Transverse colon (tissue), 4 donors: ENCODE results near the gene C1orf167. TPM values are rescaled to one million over a fixed set of nuclear protein-coding genes. Genes with fewer than 3 reads are reported as not detected.
A peak's percentile ranks its signal among the peaks of the same experiment; 100 is the strongest.

Source experiments
- DNase-seq: peaks from one replicate; pipeline ENCODE4 v3.0.0-alpha.2; 2019
- H3K27ac ChIP-seq, 4 donors: fragments of 200-600 bp; sonication (generic); 2 replicates each; pipeline ENCODE4 v1.5.1; 2016 to 2018; ENCODE audit warnings: inconsistent platforms in 4 of 4
- H3K27me3 ChIP-seq: fragments of 200-600 bp; sonication (generic); 2 replicates; pipeline ENCODE4 v1.5.1; 2017; ENCODE audit warnings: inconsistent platforms
- H3K36me3 ChIP-seq, 4 donors: fragments of 200-600 bp; sonication (generic); 2 replicates each; pipeline ENCODE4 v1.5.1; 2017 to 2019; ENCODE audit warnings: inconsistent platforms in 4 of 4
- H3K4me1 ChIP-seq, 4 donors: fragments of 200-600 bp; sonication (generic); 2 replicates each; pipeline ENCODE4 v1.5.1; 2017 to 2020; ENCODE audit warnings: inconsistent platforms in 4 of 4
- H3K4me3 ChIP-seq, 4 donors: fragments of 200-600 bp; sonication (generic); 1 replicate in 1 of 4; 2 replicates in 3 of 4; pipeline versions ENCODE4 v1.5.1 to v1.6.1; 2017 to 2019; ENCODE audit warnings: inconsistent platforms in 4 of 4
- H3K9me3 ChIP-seq, 2 donors: fragments of 200-600 bp; sonication (generic); 2 replicates each; pipeline ENCODE4 v1.5.1; 2017 to 2019; ENCODE audit warnings: inconsistent platforms in 2 of 2
- EP300 ChIP-seq: sonication (generic); formaldehyde crosslinking; IDR thresholded peaks from one replicate; pipeline ENCODE4 v1.6.1; 2017; ENCODE audit warnings: antibody characterized with exemption, low read depth
- POLR2A ChIP-seq: fragments of 450-650 bp; IDR thresholded peaks from one replicate; pipeline ENCODE4 v1.6.1; 2016; ENCODE audit warnings: antibody characterized with exemption, mild to moderate bottlenecking, moderate library complexity
- POLR2AphosphoS5 ChIP-seq, 3 donors: sonication (generic); formaldehyde crosslinking; IDR thresholded peaks; one replicate each; pipeline ENCODE4 v1.6.1; 2016; ENCODE audit warnings: antibody characterized with exemption in 3 of 3
- WGBS, 2 donors: methylation state at CpG; one replicate each; pipeline ENCODE4 v1.1.5; 2018; ENCODE audit warnings: low coverage in 1 of 2; 5-methylcytosine and 5-hydroxymethylcytosine counted together
- in situ Hi-C, 4 donors: fragments of 200-750 bp; cut with MboI; loops; one replicate each; pipeline versions ENCODE4 v1.15.0 to v1.15.1; 2017; ENCODE audit warnings: low sequenced_read_pairs in 3 of 4, low pct_ligation_motif_present in 1 of 4, low pct_unique_long_range_greater_than_20kb in 1 of 4
- intact Hi-C: fragments of 100-400 bp; cut with DNase I; formaldehyde crosslinking; loops from one replicate; pipeline ENCODE4 v1.15.1; 2023; ENCODE audit warnings: low total_unique reads
- total RNA-seq, 4 donors: library from RNA; depleted of rRNA; stranded (reverse); fragments of >200 nt; gene quantifications; one replicate each; pipeline ENCODE4 v1.1.0, GENCODE V29; 2016
- TF ChIP-seq, protein P1 (sequence below), 5 experiments: fragments of 200-600 bp in 3 of 5; fragments of 450-650 bp in 2 of 5; sonication (generic) in 3 of 5; IDR thresholded peaks; 1 replicate in 2 of 5; 2 replicates in 3 of 5; pipeline ENCODE4 v1.5.1; 2016 to 2017; ENCODE audit warnings: antibody characterized with exemption in 5 of 5, inconsistent platforms in 3 of 5, mild to moderate bottlenecking in 2 of 5, moderate library complexity in 1 of 5

Gene C1orf167
- total RNA-seq, 4 donors from 2014 or later, result 0.48 TPM; not detected in 3

DNA sequence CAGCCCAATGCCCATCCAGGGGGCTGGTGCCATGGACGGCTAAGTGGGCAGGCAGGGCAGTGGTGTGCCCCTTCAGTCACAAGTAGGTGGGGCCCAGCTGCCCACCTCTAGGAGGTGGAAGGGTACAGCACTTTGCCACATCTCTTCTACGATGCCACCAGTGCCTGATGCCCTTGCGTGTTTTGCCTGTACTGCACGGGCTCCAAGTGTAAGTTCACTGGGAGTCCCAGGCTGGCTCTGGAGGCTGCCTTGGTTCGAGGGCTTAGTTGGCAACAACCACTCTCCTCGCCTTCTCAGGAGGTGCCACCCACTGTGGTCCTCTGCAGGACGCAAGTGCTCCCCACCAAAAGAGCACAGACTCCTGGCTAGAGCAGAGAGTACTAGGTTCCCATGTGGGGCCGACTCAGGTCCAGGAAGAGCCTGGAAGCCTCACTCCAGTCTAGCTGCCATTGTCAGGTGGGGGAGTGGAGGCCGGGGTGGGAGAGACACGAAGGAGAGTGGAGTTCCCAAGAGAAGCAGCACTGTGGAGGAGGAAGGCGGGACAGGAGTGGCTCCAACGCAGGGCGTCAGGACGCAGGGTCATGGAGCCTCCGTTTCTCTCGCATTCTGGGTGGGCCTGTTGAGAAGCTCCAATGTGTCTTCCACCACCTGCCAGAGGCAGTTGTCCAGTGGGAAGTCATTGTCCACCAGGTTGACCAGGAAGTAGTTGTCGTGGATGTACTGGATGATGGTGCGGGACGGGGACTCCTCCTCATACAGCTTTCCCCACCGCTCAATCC lies 28.3 kb downstream of the C1orf167 start:
- Histone ChIP-seq H3K36me3 (peaks cover 0 to 12% (median 2%) of the 10 kb centered on the region in 4 donors), H3K4me1 (peaks cover 41 to 59% (median 48%) of the 10 kb centered on the region in 4 donors), H3K9me3 (no peaks in the 10 kb centered on the region), H3K27me3 (no peaks in the 10 kb centered on the region), H3K4me3 (no peak overlapping the region), H3K27ac (peak overlapping the region; percentile 82 to 92 (median 84))
- no peak for DNase-seq
- in situ Hi-C loops (no loop called here), intact Hi-C loops (no loop called here)
- 86% methylated on average over 20 of the region's 20 CpGs; no CpG with 5 or more reads in 1 of the 2 donors for WGBS, 2 donors
- TF ChIP-seq POLR2A (no peak), EP300 (no peak), POLR2AphosphoS5 (IDR thresholded peaks at IDR 0.05) (no peak)
- TF ChIP-seq, protein P1, sequence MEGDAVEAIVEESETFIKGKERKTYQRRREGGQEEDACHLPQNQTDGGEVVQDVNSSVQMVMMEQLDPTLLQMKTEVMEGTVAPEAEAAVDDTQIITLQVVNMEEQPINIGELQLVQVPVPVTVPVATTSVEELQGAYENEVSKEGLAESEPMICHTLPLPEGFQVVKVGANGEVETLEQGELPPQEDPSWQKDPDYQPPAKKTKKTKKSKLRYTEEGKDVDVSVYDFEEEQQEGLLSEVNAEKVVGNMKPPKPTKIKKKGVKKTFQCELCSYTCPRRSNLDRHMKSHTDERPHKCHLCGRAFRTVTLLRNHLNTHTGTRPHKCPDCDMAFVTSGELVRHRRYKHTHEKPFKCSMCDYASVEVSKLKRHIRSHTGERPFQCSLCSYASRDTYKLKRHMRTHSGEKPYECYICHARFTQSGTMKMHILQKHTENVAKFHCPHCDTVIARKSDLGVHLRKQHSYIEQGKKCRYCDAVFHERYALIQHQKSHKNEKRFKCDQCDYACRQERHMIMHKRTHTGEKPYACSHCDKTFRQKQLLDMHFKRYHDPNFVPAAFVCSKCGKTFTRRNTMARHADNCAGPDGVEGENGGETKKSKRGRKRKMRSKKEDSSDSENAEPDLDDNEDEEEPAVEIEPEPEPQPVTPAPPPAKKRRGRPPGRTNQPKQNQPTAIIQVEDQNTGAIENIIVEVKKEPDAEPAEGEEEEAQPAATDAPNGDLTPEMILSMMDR (IDR thresholded peaks at IDR 0.05), result no peak

DNA sequence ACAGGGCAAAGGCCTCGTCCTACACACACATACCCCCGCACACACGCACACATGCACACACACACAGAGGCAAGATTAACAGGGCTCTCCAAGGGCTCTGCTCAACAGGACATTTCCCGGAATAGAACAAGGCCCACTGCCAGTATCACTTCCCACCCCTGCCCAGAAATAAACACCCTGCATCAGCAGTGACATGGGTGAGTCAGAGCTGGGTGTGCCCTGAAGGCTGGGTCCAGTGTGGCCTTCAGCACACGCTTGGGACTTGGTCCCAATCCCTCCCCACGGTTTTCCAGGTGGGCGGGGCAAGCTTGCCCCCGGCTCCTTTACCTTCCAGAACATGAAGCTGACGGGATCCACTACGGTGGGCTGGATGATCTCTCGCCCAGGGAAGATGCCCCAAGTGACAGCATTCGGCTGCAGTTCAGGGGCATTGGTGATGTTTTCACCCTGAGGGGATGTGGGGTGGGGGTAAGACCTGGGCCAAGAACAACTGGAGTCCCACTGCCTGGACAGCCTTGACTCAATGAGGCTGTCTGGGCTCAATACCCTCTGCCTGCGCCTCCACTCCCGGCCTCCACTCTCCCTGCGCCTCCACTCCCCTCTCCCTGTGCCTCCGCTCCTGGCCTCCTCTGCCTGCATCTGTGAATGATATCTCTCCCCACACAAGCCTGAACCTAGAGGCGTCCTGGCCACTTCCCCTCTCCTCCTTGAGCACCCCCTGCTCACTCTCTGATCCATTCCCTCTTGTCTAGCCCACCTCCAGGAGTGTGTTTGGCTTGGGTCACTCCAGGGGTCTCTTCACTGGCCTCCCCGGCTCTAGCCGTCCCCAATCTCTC lies 29.1 kb downstream of the C1orf167 start:
- 70 to 87% methylated on average over 4 to 19 of the region's 19 CpGs for WGBS, 2 donors
- in situ Hi-C loops (no loop called here), intact Hi-C loops (no loop called here)
- Histone ChIP-seq H3K4me3 (no peak overlapping the region), H3K36me3 (peaks cover 0 to 18% (median 5%) of the 10 kb centered on the region in 4 donors), H3K4me1 (peaks cover 39 to 52% (median 46%) of the 10 kb centered on the region in 4 donors), H3K9me3 (no peaks in the 10 kb centered on the region), H3K27me3 (no peaks in the 10 kb centered on the region), H3K27ac (peak overlapping the region; percentile 82 to 92 (median 84))
- peak; percentile 37 for TF ChIP-seq POLR2A
- TF ChIP-seq POLR2AphosphoS5 (IDR thresholded peaks at IDR 0.05), result peak; percentile 90 to 92 (median 91)
- TF ChIP-seq EP300, result peak; percentile 96
- TF ChIP-seq, protein P1 (IDR thresholded peaks at IDR 0.05), result no peak
- peak; percentile 85 for DNase-seq

DNA sequence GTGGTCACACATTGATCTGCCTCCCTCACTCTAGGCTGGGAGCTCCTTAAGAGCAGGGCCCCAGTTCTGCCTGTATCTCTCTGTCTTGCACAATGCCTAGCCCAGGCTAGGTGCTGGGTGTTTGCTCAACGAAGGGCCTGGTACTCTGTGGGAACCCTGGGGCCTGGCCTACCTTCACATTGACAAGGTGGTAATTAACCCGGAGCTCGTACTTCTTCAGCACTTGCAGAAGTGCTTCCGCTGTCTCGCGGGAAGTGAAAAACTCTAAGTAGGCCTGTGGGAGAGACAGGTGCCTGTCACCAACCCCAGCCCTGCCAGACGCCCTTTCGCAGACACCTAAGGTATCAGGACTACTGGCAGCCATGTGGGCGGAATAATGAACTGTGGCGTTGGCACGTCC lies 30.1 kb downstream of the C1orf167 start:
- intact Hi-C loops, result no loop called here
- in situ Hi-C loops, result no loop called here
- Histone ChIP-seq H3K4me3 (no peak overlapping the region), H3K27me3 (no peaks in the 10 kb centered on the region), H3K36me3 (peaks cover 0 to 19% (median 7%) of the 10 kb centered on the region in 4 donors), H3K4me1 (peaks cover 36 to 46% (median 41%) of the 10 kb centered on the region in 4 donors), H3K9me3 (no peaks in the 10 kb centered on the region), H3K27ac (peak overlapping the region; percentile 82 to 92 (median 84))
- TF ChIP-seq POLR2AphosphoS5 (IDR thresholded peaks at IDR 0.05) (no peak), POLR2A (no peak), EP300 (no peak)
- TF ChIP-seq, protein P1 (IDR thresholded peaks at IDR 0.05), result no peak
- WGBS, 2 donors, result 87% methylated on average over 11 of the region's 11 CpGs; no CpG with 5 or more reads in 1 of the 2 donors
- DNase-seq, result no peak

DNA sequence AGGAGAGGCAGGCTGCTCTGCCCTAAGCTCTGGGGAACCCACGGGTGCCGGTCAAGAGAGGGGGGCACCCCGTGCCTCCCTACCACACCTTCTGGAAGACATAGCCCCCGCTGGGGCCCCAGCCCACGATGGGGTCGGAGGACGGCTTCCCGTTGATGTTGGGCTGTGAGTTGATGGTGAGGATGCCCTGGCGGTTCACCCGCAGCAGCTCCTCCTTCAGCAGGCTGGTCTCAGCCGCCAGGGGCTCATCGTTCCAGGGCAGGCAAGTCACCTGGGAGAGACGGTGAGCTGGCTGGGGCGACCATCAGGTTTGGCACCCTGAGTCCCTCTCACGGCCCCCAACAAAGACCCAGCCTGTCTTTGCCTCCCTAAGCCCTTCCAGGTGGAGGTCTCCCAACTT lies 31.8 kb downstream of the C1orf167 start:
- 95% methylated on average over 15 of the region's 15 CpGs; no CpG with 5 or more reads in 1 of the 2 donors for WGBS, 2 donors
- no peak for DNase-seq

More for the DNA sequence above, 31.8 kb downstream of the C1orf167 start:
- H3K27ac ChIP-seq, result no peak overlapping the region
- H3K4me3 ChIP-seq, result no peak overlapping the region
- TF ChIP-seq, protein P1 (IDR thresholded peaks at IDR 0.05), result no peak
- TF ChIP-seq EP300, result no peak
- TF ChIP-seq POLR2AphosphoS5 (IDR thresholded peaks at IDR 0.05), result no peak
- no peak for TF ChIP-seq POLR2A
- intact Hi-C loops, result no loop called here
- H3K9me3 ChIP-seq, result no peaks in the 10 kb centered on the region
- H3K4me1 ChIP-seq, result peaks cover 18 to 28% (median 24%) of the 10 kb centered on the region in 4 donors
- no peaks in the 10 kb centered on the region for H3K27me3 ChIP-seq
- peaks cover 0 to 19% (median 7%) of the 10 kb centered on the region in 4 donors for H3K36me3 ChIP-seq
- in situ Hi-C loops, result no loop called here
